RKO (cell line): ENCODE data around the gene GM2A.
"Not testable (repeated sequence)": the region's sequence is repeated elsewhere in the genome, so short reads cannot be mapped to it uniquely, and the experiment has no call there.

ENCODE experiments used
- DNase-seq: peaks from one replicate; pipeline ENCODE4 v3.0.0-alpha.2; 2016; ENCODE audit warnings: low spot score

The GM2A gene

GRCh38 chr5:151293624-151294023 lies 40.6 kb downstream of the GM2A start:
- DNase-seq, result no peak

GRCh38 chr5:151295138-151295537 lies 42.2 kb downstream of the GM2A start:
- DNase-seq, result no peak

- no peak for DNase-seq
Measured at GRCh38 chr5:151295791-151296477, 42.9 kb downstream of the GM2A start.

- no peak for DNase-seq
Measured at GRCh38 chr5:151296478-151296830, 43.5 kb downstream of the GM2A start.

- DNase-seq, result no peak
Measured at GRCh38 chr5:151296974-151297373, 44.0 kb downstream of the GM2A start.

- DNase-seq, result no peak
Measured at GRCh38 chr5:151298063-151298855, 45.3 kb downstream of the GM2A start.

GRCh38 chr5:151303666-151304065 lies 50.7 kb downstream of the GM2A start, which contains the start of gene SLC36A3:
SLC36A3 (minus strand) TSS chr5:151303766; CDS start chr5:151303354, 412 bp downstream.
- DNase-seq, result no peak

- DNase-seq, result not testable (repeated sequence)
Measured at GRCh38 chr5:151309266-151309665, 56.3 kb downstream of the GM2A start.

- DNase-seq, result not testable (repeated sequence)
Measured at GRCh38 chr5:151309821-151310220, 56.8 kb downstream of the GM2A start.

- no peak for DNase-seq
Measured at GRCh38 chr5:151310932-151311331, 57.9 kb downstream of the GM2A start.

- DNase-seq, result no peak
Measured at GRCh38 chr5:151312756-151313324, 59.9 kb downstream of the GM2A start.

- no peak for DNase-seq
Measured at GRCh38 chr5:151313357-151313756, 60.4 kb downstream of the GM2A start.

- DNase-seq, result peak; percentile 73
Measured at GRCh38 chr5:151315998-151316597, 63.1 kb downstream of the GM2A start.

GRCh38 chr5:151317871-151318270 lies 64.9 kb downstream of the GM2A start:
- DNase-seq, result no peak

GRCh38 chr5:151318850-151319732 lies 66.1 kb downstream of the GM2A start:
- peak; percentile 32 for DNase-seq
